Lung (tissue), 12 donors: Measurements from ENCODE around the gene ARHGEF16. TPM values are rescaled to one million over a fixed set of nuclear protein-coding genes. Genes with fewer than 3 reads are reported as not detected.

Source experiments
- ATAC-seq: fragments of 200-7000 bp; cut with Tn5 transposase; one replicate; pipeline ENCODE4 v1.9.1; 2020; ENCODE audit warnings: moderate number of reproducible peaks; ENCODE audit not compliant: insufficient read depth, low FRiP score
- DNase-seq, 3 donors: peaks; one replicate each; pipeline ENCODE4 v3.0.0-alpha.2; 2013 to 2017
- H3K27ac ChIP-seq, 2 donors: one replicate each; pipeline ENCODE4 v1.5.1; 2013; ENCODE audit warnings: mild to moderate bottlenecking in 2 of 2, moderate library complexity in 2 of 2, control low read depth in 1 of 2, inconsistent platforms in 1 of 2, low read depth in 1 of 2, low read length in 1 of 2
- H3K27me3 ChIP-seq, 3 donors: one replicate each; pipeline ENCODE4 v1.5.1; 2013; ENCODE audit warnings: low read length in 2 of 3; ENCODE audit not compliant: control insufficient read depth in 3 of 3, insufficient read depth in 3 of 3
- H3K36me3 ChIP-seq, 4 donors: one replicate each; pipeline ENCODE4 v1.5.1; 2013; ENCODE audit warnings: low read length in 4 of 4, mild to moderate bottlenecking in 1 of 4, moderate library complexity in 1 of 4; ENCODE audit not compliant: control insufficient read depth in 4 of 4, insufficient read depth in 4 of 4
- H3K4me1 ChIP-seq, 5 donors: one replicate each; pipeline ENCODE4 v1.5.1; 2013; ENCODE audit warnings: low read length in 5 of 5, mild to moderate bottlenecking in 2 of 5, moderate library complexity in 1 of 5; ENCODE audit not compliant: control insufficient read depth in 5 of 5, insufficient read depth in 5 of 5
- H3K4me3 ChIP-seq: one replicate; pipeline ENCODE4 v1.5.1; 2013; ENCODE audit warnings: mild to moderate bottlenecking, control low read depth, moderate library complexity
- H3K9ac ChIP-seq, 2 donors: one replicate each; pipeline ENCODE4 v1.5.1; 2013; ENCODE audit warnings: low read length in 2 of 2, control low read depth in 1 of 2; ENCODE audit not compliant: insufficient read depth in 1 of 2
- H3K9me3 ChIP-seq, 4 donors: one replicate each; pipeline ENCODE4 v1.5.1; 2013; ENCODE audit warnings: low read length in 3 of 4, mild to moderate bottlenecking in 1 of 4, moderate library complexity in 1 of 4; ENCODE audit not compliant: control insufficient read depth in 4 of 4, insufficient read depth in 3 of 4
- WGBS, 2 donors: extraction: QIAGEN DNeasy Blood & Tissue Kit; methylation state at CpG; one replicate each; pipeline ENCODE4 v1.1.7; 2013; 5-methylcytosine and 5-hydroxymethylcytosine counted together
- polyA plus RNA-seq, 2 donors: library from polyadenylated mRNA; stranded (reverse); fragments of 200-250 nt; gene quantifications; one replicate each; pipeline ENCODE4 v1.2.1, GENCODE V29; 2013
- total RNA-seq, 2 donors: library from RNA; depleted of rRNA in 1 of 2; stranded (reverse); fragments of >200 nt in 1 of 2; gene quantifications; one replicate each; pipeline ENCODE4 v1.2.1, GENCODE V29; 2014 to 2021
- TF ChIP-seq, protein P1 (sequence below): IDR thresholded peaks from 2 replicates; pipeline ENCODE4 v1.5.1; 2012; ENCODE audit warnings: mild to moderate bottlenecking; ENCODE audit errors: control extremely low read depth, extremely low read depth
- donor health status: control.
- donor health status: control.
- donor health status: Bipolar disorder and iron deficiency.
- donor health status: healthy.
- donor health status: DM: yes; HTN: yes; CAD: no.

Gene ARHGEF16
- total and polyA plus RNA-seq, 4 donors = 6.5 to 14.8 (median 9.8) TPM

GRCh38 chr1:3417082-3417739 is 37.3 kb upstream of the ARHGEF16 start:
- Histone ChIP-seq H3K36me3 (peaks cover 0 to 2% (median 0%) of the 10 kb centered on the region in 4 donors), H3K4me1 (peaks cover 0 to 7% (median 0%) of the 10 kb centered on the region in 5 donors), H3K9ac (no peak overlapping the region), H3K27me3 (peaks cover 0 to 4% (median 0%) of the 10 kb centered on the region in 3 donors), H3K9me3 (peaks cover 0 to 11% (median 3%) of the 10 kb centered on the region in 4 donors), H3K4me3 (no peak overlapping the region), H3K27ac (no peak overlapping the region)
- ATAC-seq (no peak), DNase-seq (no peak)
- TF ChIP-seq, protein P1, sequence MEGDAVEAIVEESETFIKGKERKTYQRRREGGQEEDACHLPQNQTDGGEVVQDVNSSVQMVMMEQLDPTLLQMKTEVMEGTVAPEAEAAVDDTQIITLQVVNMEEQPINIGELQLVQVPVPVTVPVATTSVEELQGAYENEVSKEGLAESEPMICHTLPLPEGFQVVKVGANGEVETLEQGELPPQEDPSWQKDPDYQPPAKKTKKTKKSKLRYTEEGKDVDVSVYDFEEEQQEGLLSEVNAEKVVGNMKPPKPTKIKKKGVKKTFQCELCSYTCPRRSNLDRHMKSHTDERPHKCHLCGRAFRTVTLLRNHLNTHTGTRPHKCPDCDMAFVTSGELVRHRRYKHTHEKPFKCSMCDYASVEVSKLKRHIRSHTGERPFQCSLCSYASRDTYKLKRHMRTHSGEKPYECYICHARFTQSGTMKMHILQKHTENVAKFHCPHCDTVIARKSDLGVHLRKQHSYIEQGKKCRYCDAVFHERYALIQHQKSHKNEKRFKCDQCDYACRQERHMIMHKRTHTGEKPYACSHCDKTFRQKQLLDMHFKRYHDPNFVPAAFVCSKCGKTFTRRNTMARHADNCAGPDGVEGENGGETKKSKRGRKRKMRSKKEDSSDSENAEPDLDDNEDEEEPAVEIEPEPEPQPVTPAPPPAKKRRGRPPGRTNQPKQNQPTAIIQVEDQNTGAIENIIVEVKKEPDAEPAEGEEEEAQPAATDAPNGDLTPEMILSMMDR = no peak
- WGBS, 2 donors = 90 to 97% methylated on average over 6 of the region's 6 CpGs

- Histone ChIP-seq H3K27me3 (peaks cover 0 to 5% (median 0%) of the 10 kb centered on the region in 3 donors), H3K27ac (no peak overlapping the region), H3K4me3 (no peak overlapping the region), H3K4me1 (peaks cover 0 to 7% (median 0%) of the 10 kb centered on the region in 5 donors), H3K9me3 (peaks cover 0 to 12% (median 3%) of the 10 kb centered on the region in 4 donors), H3K36me3 (peaks cover 0 to 2% (median 0%) of the 10 kb centered on the region in 4 donors), H3K9ac (no peak overlapping the region)
- 87 to 91% methylated on average over 9 of the region's 9 CpGs for WGBS, 2 donors
- DNase-seq (no peak), ATAC-seq (no peak)
- TF ChIP-seq, protein P1 = no peak
These were observed 36.5 kb upstream of the ARHGEF16 start for GRCh38 chr1:3417934-3418333.

DNA sequence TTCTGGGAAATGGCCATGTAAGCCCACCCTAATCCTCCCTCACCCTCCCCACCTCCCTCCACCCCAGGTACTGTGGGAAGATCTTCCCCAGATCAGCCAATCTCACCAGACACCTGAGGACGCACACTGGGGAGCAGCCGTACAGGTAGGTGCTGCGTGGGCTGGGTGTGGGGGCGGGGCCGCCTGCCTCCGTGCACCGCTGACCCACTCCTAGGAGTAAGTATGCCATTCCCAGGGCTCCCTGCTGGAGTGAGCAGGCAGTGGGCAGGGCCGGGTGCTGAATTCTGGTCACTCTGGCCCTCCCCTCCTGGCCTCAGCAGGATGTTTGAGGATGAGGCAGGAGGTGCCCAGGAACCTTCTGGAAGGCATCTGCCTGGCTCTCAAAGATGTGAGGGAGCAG is 35.9 kb upstream of the ARHGEF16 start:
- peaks cover 0 to 7% (median 0%) of the 10 kb centered on the region in 5 donors for H3K4me1 ChIP-seq

More for the DNA sequence above, 35.9 kb upstream of the ARHGEF16 start:
- H3K27me3 ChIP-seq = peaks cover 0 to 5% (median 0%) of the 10 kb centered on the region in 3 donors
- ATAC-seq (no peak), DNase-seq (no peak)
- H3K9ac ChIP-seq = no peak overlapping the region
- H3K36me3 ChIP-seq = peaks cover 0 to 2% (median 0%) of the 10 kb centered on the region in 4 donors
- H3K27ac ChIP-seq = no peak overlapping the region
- H3K9me3 ChIP-seq = peaks cover 0 to 12% (median 3%) of the 10 kb centered on the region in 4 donors
- no peak overlapping the region for H3K4me3 ChIP-seq
- WGBS, 2 donors = 94 to 95% methylated on average over 8 of the region's 8 CpGs
- TF ChIP-seq, protein P1 = no peak
